ENCODE measurements around the gene PPP2R2C.

PPP2R2C gene

GRCh38 chr4:6392407-6392806 lies 80.0 kb downstream of the PPP2R2C start:
- Histone ChIP-seq H3K4me1 (ENCODE audit: control insufficient read depth, insufficient read depth, low read length) (no peaks in the 10 kb centered on the region), H3K9ac (ENCODE audit: low read length) (no peak overlapping the region), H3K36me3 (ENCODE audit: control insufficient read depth, insufficient read depth, low read length) (no peaks in the 10 kb centered on the region), H3K4me3 (ENCODE audit: low read length) (no peak overlapping the region), H3K27ac (ENCODE audit: low read depth, low read length) (no peak overlapping the region), H3K27me3 (ENCODE audit: control insufficient read depth, insufficient read depth, low read length) (peaks cover 4% of the 10 kb centered on the region)

- no peak overlapping the region for H3K27ac ChIP-seq (ENCODE audit: low read depth, low read length)
- no peak overlapping the region for H3K9ac ChIP-seq (ENCODE audit: low read length)
- no peaks in the 10 kb centered on the region for H3K4me1 ChIP-seq (ENCODE audit: control insufficient read depth, insufficient read depth, low read length)
- no peak overlapping the region for H3K4me3 ChIP-seq (ENCODE audit: low read length)
- H3K36me3 ChIP-seq (ENCODE audit: control insufficient read depth, insufficient read depth, low read length): no peaks in the 10 kb centered on the region
- H3K27me3 ChIP-seq (ENCODE audit: control insufficient read depth, insufficient read depth, low read length): peaks cover 4% of the 10 kb centered on the region
These were observed 80.6 kb downstream of the PPP2R2C start for GRCh38 chr4:6391852-6392188.

- no peak overlapping the region for H3K4me3 ChIP-seq (ENCODE audit: low read length)
- no peak overlapping the region for H3K9ac ChIP-seq (ENCODE audit: low read length)
- no peak overlapping the region for H3K27ac ChIP-seq (ENCODE audit: low read depth, low read length)
- no peaks in the 10 kb centered on the region for H3K36me3 ChIP-seq (ENCODE audit: control insufficient read depth, insufficient read depth, low read length)
- H3K27me3 ChIP-seq (ENCODE audit: control insufficient read depth, insufficient read depth, low read length): peaks cover 4% of the 10 kb centered on the region
- no peaks in the 10 kb centered on the region for H3K4me1 ChIP-seq (ENCODE audit: control insufficient read depth, insufficient read depth, low read length)
These were observed 81.1 kb downstream of the PPP2R2C start for GRCh38 chr4:6391186-6391851.

GRCh38 chr4:6390356-6390755 lies 82.1 kb downstream of the PPP2R2C start:
- Histone ChIP-seq H3K27ac (ENCODE audit: low read depth, low read length) (no peak overlapping the region), H3K9ac (ENCODE audit: low read length) (no peak overlapping the region), H3K36me3 (ENCODE audit: control insufficient read depth, insufficient read depth, low read length) (no peaks in the 10 kb centered on the region), H3K4me3 (ENCODE audit: low read length) (no peak overlapping the region), H3K4me1 (ENCODE audit: control insufficient read depth, insufficient read depth, low read length) (no peaks in the 10 kb centered on the region), H3K27me3 (ENCODE audit: control insufficient read depth, insufficient read depth, low read length) (peaks cover 4% of the 10 kb centered on the region)

- Histone ChIP-seq H3K36me3 (ENCODE audit: control insufficient read depth, insufficient read depth, low read length) (no peaks in the 10 kb centered on the region), H3K27ac (ENCODE audit: low read depth, low read length) (no peak overlapping the region), H3K9ac (ENCODE audit: low read length) (no peak overlapping the region), H3K27me3 (ENCODE audit: control insufficient read depth, insufficient read depth, low read length) (peaks cover 4% of the 10 kb centered on the region), H3K4me1 (ENCODE audit: control insufficient read depth, insufficient read depth, low read length) (no peaks in the 10 kb centered on the region), H3K4me3 (ENCODE audit: low read length) (no peak overlapping the region)
These were observed 83.1 kb downstream of the PPP2R2C start for GRCh38 chr4:6389142-6389825.

- Histone ChIP-seq H3K4me3 (ENCODE audit: low read length) (no peak overlapping the region), H3K36me3 (ENCODE audit: control insufficient read depth, insufficient read depth, low read length) (no peaks in the 10 kb centered on the region), H3K27me3 (ENCODE audit: control insufficient read depth, insufficient read depth, low read length) (peaks cover 4% of the 10 kb centered on the region), H3K9ac (ENCODE audit: low read length) (no peak overlapping the region), H3K4me1 (ENCODE audit: control insufficient read depth, insufficient read depth, low read length) (no peaks in the 10 kb centered on the region), H3K27ac (ENCODE audit: low read depth, low read length) (no peak overlapping the region)
These were observed 83.7 kb downstream of the PPP2R2C start for GRCh38 chr4:6388713-6389112.

- no peaks in the 10 kb centered on the region for H3K4me1 ChIP-seq (ENCODE audit: control insufficient read depth, insufficient read depth, low read length)
- H3K27me3 ChIP-seq (ENCODE audit: control insufficient read depth, insufficient read depth, low read length): peaks cover 4% of the 10 kb centered on the region
- H3K9ac ChIP-seq (ENCODE audit: low read length): no peak overlapping the region
- H3K27ac ChIP-seq (ENCODE audit: low read depth, low read length): no peak overlapping the region
- H3K4me3 ChIP-seq (ENCODE audit: low read length): no peak overlapping the region
- no peaks in the 10 kb centered on the region for H3K36me3 ChIP-seq (ENCODE audit: control insufficient read depth, insufficient read depth, low read length)
These were observed 84.5 kb downstream of the PPP2R2C start for GRCh38 chr4:6387946-6388345.

GRCh38 chr4:6386091-6386490 lies 86.3 kb downstream of the PPP2R2C start:
- H3K9ac ChIP-seq (ENCODE audit: low read length): no peak overlapping the region
- no peaks in the 10 kb centered on the region for H3K36me3 ChIP-seq (ENCODE audit: control insufficient read depth, insufficient read depth, low read length)
- no peak overlapping the region for H3K27ac ChIP-seq (ENCODE audit: low read depth, low read length)
- H3K4me3 ChIP-seq (ENCODE audit: low read length): no peak overlapping the region
- peaks cover 9% of the 10 kb centered on the region for H3K27me3 ChIP-seq (ENCODE audit: control insufficient read depth, insufficient read depth, low read length)
- no peaks in the 10 kb centered on the region for H3K4me1 ChIP-seq (ENCODE audit: control insufficient read depth, insufficient read depth, low read length)

- no peak overlapping the region for H3K9ac ChIP-seq (ENCODE audit: low read length)
- H3K27me3 ChIP-seq (ENCODE audit: control insufficient read depth, insufficient read depth, low read length): peaks cover 7% of the 10 kb centered on the region
- no peak overlapping the region for H3K4me3 ChIP-seq (ENCODE audit: low read length)
- H3K27ac ChIP-seq (ENCODE audit: low read depth, low read length): no peak overlapping the region
- no peaks in the 10 kb centered on the region for H3K36me3 ChIP-seq (ENCODE audit: control insufficient read depth, insufficient read depth, low read length)
- no peaks in the 10 kb centered on the region for H3K4me1 ChIP-seq (ENCODE audit: control insufficient read depth, insufficient read depth, low read length)
These were observed 87.1 kb downstream of the PPP2R2C start for GRCh38 chr4:6385288-6385687.

GRCh38 chr4:6384541-6384940 lies 87.9 kb downstream of the PPP2R2C start:
- Histone ChIP-seq H3K27me3 (ENCODE audit: control insufficient read depth, insufficient read depth, low read length) (peaks cover 5% of the 10 kb centered on the region), H3K9ac (ENCODE audit: low read length) (no peak overlapping the region), H3K36me3 (ENCODE audit: control insufficient read depth, insufficient read depth, low read length) (no peaks in the 10 kb centered on the region), H3K4me1 (ENCODE audit: control insufficient read depth, insufficient read depth, low read length) (no peaks in the 10 kb centered on the region), H3K4me3 (ENCODE audit: low read length) (no peak overlapping the region), H3K27ac (ENCODE audit: low read depth, low read length) (no peak overlapping the region)

- Histone ChIP-seq H3K4me1 (ENCODE audit: control insufficient read depth, insufficient read depth, low read length) (no peaks in the 10 kb centered on the region), H3K27me3 (ENCODE audit: control insufficient read depth, insufficient read depth, low read length) (peaks cover 5% of the 10 kb centered on the region), H3K27ac (ENCODE audit: low read depth, low read length) (no peak overlapping the region), H3K36me3 (ENCODE audit: control insufficient read depth, insufficient read depth, low read length) (no peaks in the 10 kb centered on the region), H3K9ac (ENCODE audit: low read length) (no peak overlapping the region), H3K4me3 (ENCODE audit: low read length) (no peak overlapping the region)
These were observed 88.5 kb downstream of the PPP2R2C start for GRCh38 chr4:6383929-6384328.

GRCh38 chr4:6383009-6383404 lies 89.4 kb downstream of the PPP2R2C start:
- H3K4me3 ChIP-seq (ENCODE audit: low read length): no peak overlapping the region
- H3K36me3 ChIP-seq (ENCODE audit: control insufficient read depth, insufficient read depth, low read length): no peaks in the 10 kb centered on the region
- no peaks in the 10 kb centered on the region for H3K4me1 ChIP-seq (ENCODE audit: control insufficient read depth, insufficient read depth, low read length)
- H3K27me3 ChIP-seq (ENCODE audit: control insufficient read depth, insufficient read depth, low read length): peaks cover 9% of the 10 kb centered on the region
- H3K9ac ChIP-seq (ENCODE audit: low read length): no peak overlapping the region
- no peak overlapping the region for H3K27ac ChIP-seq (ENCODE audit: low read depth, low read length)

GRCh38 chr4:6381571-6382123 lies 90.8 kb downstream of the PPP2R2C start:
- no peaks in the 10 kb centered on the region for H3K36me3 ChIP-seq (ENCODE audit: control insufficient read depth, insufficient read depth, low read length)
- H3K27me3 ChIP-seq (ENCODE audit: control insufficient read depth, insufficient read depth, low read length): peaks cover 9% of the 10 kb centered on the region
- H3K27ac ChIP-seq (ENCODE audit: low read depth, low read length): no peak overlapping the region
- no peak overlapping the region for H3K9ac ChIP-seq (ENCODE audit: low read length)
- H3K4me1 ChIP-seq (ENCODE audit: control insufficient read depth, insufficient read depth, low read length): no peaks in the 10 kb centered on the region
- H3K4me3 ChIP-seq (ENCODE audit: low read length): no peak overlapping the region

Measured in rectal smooth muscle tissue (tissue), 1 donor.